Body of pancreas (tissue), 4 donors: Measurements from ENCODE around the gene TMEM127. TPM values are rescaled to one million over a fixed set of nuclear protein-coding genes. Genes with fewer than 3 reads are reported as not detected.

ENCODE experiments used
- ATAC-seq: fragments of 150-250 bp; one replicate; pipeline ENCODE4 v1.9.1; 2016
- DNase-seq, 4 donors: peaks; one replicate each; pipeline ENCODE4 v3.0.0-alpha.2; 2019
- H3K27ac ChIP-seq, 4 donors: fragments of 200-600 bp; sonication (generic); 1 replicate in 3 of 4; 2 replicates in 1 of 4; pipeline versions ENCODE4 v1.5.1 to v1.6.1; 2016 to 2019; ENCODE audit warnings: mild to moderate bottlenecking in 1 of 4, mixed read lengths in 1 of 4, moderate library complexity in 1 of 4
- H3K27me3 ChIP-seq, 2 donors: fragments of 200-600 bp; sonication (generic); one replicate each; pipeline ENCODE4 v1.6.0; 2016; ENCODE audit warnings: mild to moderate bottlenecking in 1 of 2
- H3K36me3 ChIP-seq, 2 donors: fragments of 200-600 bp; sonication (generic); replicated peaks in 1 of 2; 2 replicates each; pipeline ENCODE4 v1.5.1; 2016; ENCODE audit warnings: low read depth in 2 of 2; ENCODE audit not compliant: insufficient read depth in 1 of 2
- H3K4me1 ChIP-seq: fragments of 200-600 bp; sonication (generic); one replicate; pipeline ENCODE4 v1.6.0; 2016
- H3K4me3 ChIP-seq, 2 donors: fragments of 200-600 bp; sonication (generic); 1 replicate in 1 of 2; 2 replicates in 1 of 2; pipeline ENCODE4 v1.5.1; 2016 to 2019
- H3K9me3 ChIP-seq, 3 donors: fragments of 200-600 bp; sonication (generic); 1 replicate in 2 of 3; 2 replicates in 1 of 3; pipeline ENCODE4 v1.5.1; 2016
- CTCF ChIP-seq, 7 experiments: fragments of 450-650 bp in 4 of 7; fragments of 200-600 bp in 3 of 7; sonication (generic) in 3 of 7; IDR thresholded peaks; one replicate each; pipeline ENCODE4 v1.5.1; 2016 to 2019; ENCODE audit warnings: antibody characterized with exemption in 7 of 7
- POLR2A ChIP-seq, 3 donors: fragments of 450-650 bp; IDR thresholded peaks; one replicate each; pipeline ENCODE4 v1.6.1; 2016; ENCODE audit warnings: antibody characterized with exemption in 3 of 3, mild to moderate bottlenecking in 2 of 3
- WGBS, 2 donors: methylation state at CpG; one replicate each; pipeline ENCODE4 v1.1.5; 2017; 5-methylcytosine and 5-hydroxymethylcytosine counted together
- intact Hi-C: fragments of 100-400 bp; cut with DNase I; formaldehyde crosslinking; loops from one replicate; pipeline ENCODE4 v1.15.1; 2023
- total RNA-seq, 2 donors: library from RNA; depleted of rRNA; stranded (reverse); fragments of >200 nt; gene quantifications; one replicate each; pipeline ENCODE4 v1.1.0, GENCODE V29; 2016

Gene TMEM127
- total RNA-seq, 2 donors from 2014 or later, result 22.1 to 33.5 TPM

GRCh38 chr2:96251721-96252292, 14.0 kb downstream of the TMEM127 start:
- Histone ChIP-seq H3K27me3 (no peaks in the 10 kb centered on the region), H3K4me3 (no peak overlapping the region), H3K27ac (peak overlapping the region in 1 of 4 donors; percentile 23), H3K36me3 (peaks cover 10 to 28% of the 10 kb centered on the region in 2 donors), H3K4me1 (peaks cover 6% of the 10 kb centered on the region), H3K9me3 (no peaks in the 10 kb centered on the region)
- DNase-seq (peak; percentile 37 to 71 (median 58)), ATAC-seq (peak; percentile 72)
- 65 to 67% methylated on average over 6 of the region's 6 CpGs for WGBS, 2 donors
- TF ChIP-seq CTCF (IDR thresholded peaks at IDR 0.05) (no peak), POLR2A (IDR thresholded peaks at IDR 0.05) (no peak)
- intact Hi-C loops, result loop anchor here (5.0 kb wide), 1 partner anchor 40 kb away; no protein-coding TSS in a partner anchor

- TF ChIP-seq POLR2A (IDR thresholded peaks at IDR 0.05), result no peak
- no peak for TF ChIP-seq CTCF (IDR thresholded peaks at IDR 0.05)
- H3K27me3 ChIP-seq, result no peaks in the 10 kb centered on the region
- DNase-seq (no peak), ATAC-seq (no peak)
- intact Hi-C loops, result loop anchor here (5.0 kb wide), 1 partner anchor 38 kb away; no protein-coding TSS in a partner anchor
- no peaks in the 10 kb centered on the region for H3K9me3 ChIP-seq
- peaks cover 10 to 23% of the 10 kb centered on the region in 2 donors for H3K36me3 ChIP-seq
- H3K4me3 ChIP-seq, result no peak overlapping the region
- H3K27ac ChIP-seq, result no peak overlapping the region
- 90 to 94% methylated on average over 6 of the region's 6 CpGs for WGBS, 2 donors
- H3K4me1 ChIP-seq, result peaks cover 6% of the 10 kb centered on the region
Measured at GRCh38 chr2:96250188-96250587, 15.6 kb downstream of the TMEM127 start.

GRCh38 chr2:96249654-96250053, 16.1 kb downstream of the TMEM127 start:
- ATAC-seq (no peak), DNase-seq (no peak)
- Histone ChIP-seq H3K27ac (no peak overlapping the region), H3K9me3 (no peaks in the 10 kb centered on the region), H3K36me3 (peaks cover 10 to 20% of the 10 kb centered on the region in 2 donors), H3K4me1 (peaks cover 6% of the 10 kb centered on the region), H3K4me3 (no peak overlapping the region), H3K27me3 (no peaks in the 10 kb centered on the region)
- TF ChIP-seq POLR2A (IDR thresholded peaks at IDR 0.05) (no peak), CTCF (IDR thresholded peaks at IDR 0.05) (no peak)
- 88 to 97% methylated on average over 8 to 9 of the region's 9 CpGs for WGBS, 2 donors
- intact Hi-C loops, result loop anchor here (5.0 kb wide), 1 partner anchor 37 kb away; no protein-coding TSS in a partner anchor

GRCh38 chr2:96248624-96249023, 17.2 kb downstream of the TMEM127 start:
- TF ChIP-seq CTCF (IDR thresholded peaks at IDR 0.05) (no peak), POLR2A (IDR thresholded peaks at IDR 0.05) (no peak)
- no peak for ATAC-seq
- Histone ChIP-seq H3K4me3 (no peak overlapping the region), H3K27ac (no peak overlapping the region), H3K36me3 (peaks cover 10% of the 10 kb centered on the region in 2 donors), H3K27me3 (no peaks in the 10 kb centered on the region), H3K4me1 (peaks cover 6% of the 10 kb centered on the region), H3K9me3 (no peaks in the 10 kb centered on the region)
- WGBS, 2 donors, result 90 to 97% methylated on average over 2 to 3 of the region's 4 CpGs
- DNase-seq, result no peak
- intact Hi-C loops, result no loop called here

GRCh38 chr2:96247896-96248295, 17.9 kb downstream of the TMEM127 start:
- no peak overlapping the region for H3K4me3 ChIP-seq
- no peaks in the 10 kb centered on the region for H3K27me3 ChIP-seq
- ATAC-seq (no peak), DNase-seq (no peak)
- no peak for TF ChIP-seq CTCF (IDR thresholded peaks at IDR 0.05)
- no peak for TF ChIP-seq POLR2A (IDR thresholded peaks at IDR 0.05)
- H3K4me1 ChIP-seq, result peaks cover 6% of the 10 kb centered on the region
- H3K36me3 ChIP-seq, result peaks cover 5% of the 10 kb centered on the region in 2 donors
- WGBS, 2 donors, result 39 to 51% methylated on average over 5 of the region's 5 CpGs
- H3K9me3 ChIP-seq, result no peaks in the 10 kb centered on the region
- intact Hi-C loops, result no loop called here
- H3K27ac ChIP-seq, result no peak overlapping the region
